Measurements from ENCODE around the gene DENND10.
A peak's percentile ranks its signal among the peaks of the same experiment; 100 is the strongest.
"Not testable (repeated sequence)": the region's sequence is repeated elsewhere in the genome, so short reads cannot be mapped to it uniquely, and the experiment has no call there.

Gene DENND10

DNA sequence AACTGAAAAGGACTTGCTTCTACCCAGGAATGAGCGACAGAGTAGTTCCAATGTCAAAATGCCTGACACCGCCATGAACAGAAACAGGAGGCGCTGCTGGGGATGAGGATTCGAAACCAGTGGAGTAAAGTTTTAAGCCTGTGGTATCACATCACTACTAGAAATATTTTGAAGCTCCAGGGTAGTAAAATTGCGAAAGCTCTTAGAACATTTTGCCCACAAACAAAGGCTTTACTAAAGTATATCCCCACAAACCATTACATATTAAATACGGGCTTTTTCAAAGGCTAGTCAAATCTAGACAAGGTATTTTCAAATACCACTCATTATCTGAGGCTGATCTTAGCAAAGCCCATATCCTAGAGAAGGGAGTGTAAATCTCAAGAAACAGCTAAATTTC is 72.3 kb downstream of the DENND10 start:
- DNase-seq = no peak

DNA sequence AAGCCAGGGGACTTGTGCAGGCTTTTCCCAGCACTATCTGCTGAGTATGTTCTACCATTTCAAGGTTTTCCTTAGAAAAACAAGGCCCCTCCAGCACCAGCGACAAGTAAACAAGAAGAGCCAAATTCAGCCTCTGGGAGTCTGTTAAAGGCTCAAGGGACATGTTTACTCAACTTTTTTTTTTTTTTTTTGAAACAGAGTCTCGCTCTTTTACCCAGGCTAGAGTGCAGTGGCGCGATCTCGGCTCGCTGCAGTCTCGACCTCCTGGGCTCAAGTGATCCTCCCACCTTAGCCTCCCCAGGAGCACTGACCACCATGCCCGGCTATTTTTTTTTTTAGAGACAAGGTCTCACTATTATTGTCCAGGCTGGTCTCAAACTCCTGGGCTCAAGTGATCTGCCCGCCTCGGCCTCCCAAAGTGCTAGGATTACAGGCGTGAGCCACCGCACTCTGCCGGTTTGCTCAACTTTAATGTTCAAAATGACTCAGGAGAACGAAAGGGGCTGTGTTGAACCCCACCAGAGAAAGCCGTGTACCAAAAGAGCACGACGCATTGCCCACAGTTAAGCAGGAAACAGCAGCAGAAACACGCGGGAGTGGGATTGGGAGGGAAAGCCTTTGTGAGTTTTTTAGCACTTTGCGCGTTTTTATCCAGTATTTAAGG is 73.9 kb downstream of the DENND10 start:
- DNase-seq = no peak

DNA sequence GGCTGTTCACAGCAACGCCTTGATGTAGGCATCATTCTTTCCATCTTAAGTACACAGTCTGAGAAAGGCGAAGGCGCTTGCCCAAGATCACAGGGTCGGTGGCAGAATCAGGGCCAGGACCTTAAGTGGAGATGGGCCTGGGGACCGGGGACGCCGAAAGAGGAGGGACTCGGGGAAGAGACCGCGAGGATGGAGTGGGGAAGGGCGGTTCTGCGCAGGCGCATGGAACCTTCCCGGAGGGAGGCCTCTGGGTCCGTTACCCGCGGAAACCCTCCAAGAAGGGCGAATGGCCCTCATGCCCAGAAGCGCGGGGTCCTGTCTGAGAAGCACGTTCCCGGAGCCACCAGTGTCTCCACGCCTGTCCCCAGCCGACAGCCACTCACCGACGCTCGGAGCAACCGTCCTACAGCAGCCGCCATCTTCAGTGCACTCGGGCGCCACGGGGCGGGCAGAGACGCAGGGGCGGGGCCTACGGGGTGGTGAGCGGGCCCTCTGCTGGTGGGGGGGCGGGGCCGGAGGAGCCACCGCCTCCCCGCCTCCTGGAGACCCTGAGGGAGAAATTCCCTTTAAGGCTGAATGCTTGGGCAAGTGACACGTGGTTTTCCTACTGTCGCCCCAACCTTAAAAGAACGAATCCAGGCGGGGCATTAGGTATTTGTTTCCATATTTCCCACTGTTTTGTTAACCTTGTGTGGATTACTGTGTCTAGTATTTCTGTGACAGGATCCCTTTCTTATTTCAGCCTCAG is 74.6 kb downstream of the DENND10 start, which contains the start of gene PRDX3:
TSS of gene PRDX3 (minus strand) at position 441 of the 748 bp plus-strand sequence. CDS start at position 419, 22 bp downstream.
- peak; percentile 95 for DNase-seq

DNA sequence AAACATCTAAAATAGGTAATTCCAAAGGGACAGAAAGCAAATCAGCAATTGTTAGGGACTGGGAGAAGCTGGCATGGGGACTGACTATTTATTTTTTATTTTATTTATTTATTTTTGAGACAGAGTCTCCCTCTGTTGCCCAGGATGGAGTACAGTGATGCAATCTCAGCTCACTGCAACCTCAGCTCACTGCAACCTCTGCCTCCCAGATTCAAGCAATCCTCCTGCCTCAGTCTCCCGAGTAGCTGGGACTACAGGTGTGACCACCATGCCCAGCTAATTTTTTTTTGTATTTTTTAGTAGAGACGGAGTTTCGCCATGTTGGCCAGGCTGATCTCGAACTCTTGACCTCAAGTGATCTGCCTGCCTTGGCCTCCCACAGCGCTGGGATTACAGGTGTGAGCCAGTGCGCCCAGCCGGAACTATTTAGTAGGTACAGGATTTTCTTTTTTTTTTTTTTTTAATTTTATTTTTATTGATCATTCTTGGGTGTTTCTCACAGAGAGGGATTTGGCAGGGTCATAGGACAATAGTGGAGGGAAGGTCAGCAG is 77.0 kb downstream of the DENND10 start:
- not testable (repeated sequence) for DNase-seq

DNA sequence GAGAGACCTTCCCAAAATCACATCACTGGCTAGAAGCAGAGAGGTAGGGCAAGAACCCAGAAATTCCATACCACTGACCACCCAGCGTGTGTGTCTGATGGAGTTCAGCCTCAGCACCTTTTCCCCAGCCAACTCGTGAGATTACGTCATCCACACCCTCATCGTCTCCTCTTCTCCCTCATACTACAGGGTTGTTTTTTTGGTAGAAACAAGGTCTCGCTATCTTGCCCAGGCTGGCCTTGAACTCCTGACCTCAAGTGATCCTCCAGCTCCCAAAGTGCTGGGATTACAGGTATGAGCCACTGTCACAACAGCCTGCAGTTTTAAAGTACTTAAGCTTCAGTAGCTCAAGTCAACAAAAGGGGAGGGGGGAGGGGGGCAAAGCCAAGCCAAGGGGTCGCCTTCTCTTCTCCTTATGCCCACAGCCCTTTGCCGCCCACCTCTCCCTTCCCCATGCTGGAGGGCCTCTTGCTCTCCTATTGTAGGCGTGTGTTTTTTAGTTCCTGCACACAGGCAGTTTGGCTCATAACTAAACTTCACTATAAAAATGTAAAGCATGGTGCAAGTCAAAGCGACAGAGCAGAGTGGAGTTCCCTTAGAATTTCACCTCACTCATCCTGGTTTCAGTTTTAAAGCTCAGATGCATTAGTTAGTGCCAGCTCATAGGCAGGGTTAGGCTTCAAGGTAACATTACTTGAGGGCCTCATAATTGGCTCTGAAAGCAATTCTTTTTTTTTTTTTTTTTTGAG is 79.9 kb downstream of the DENND10 start:
- DNase-seq = no peak

All from activated T-cell treated with anti-CD3 and anti-CD28 coated beads, Interleukin-2, amount 50 U/mL, for 1 hour (primary cell).